ENCODE measurements around the gene PSG3. TPM values are rescaled to one million over a fixed set of nuclear protein-coding genes. Genes with fewer than 3 reads are reported as not detected.

PSG3 gene
- total RNA-seq, 1 donor from 2014 or later = not detected

Other genes with a start within 250 kb of the PSG3 start
- gene CEACAM1, start 212.0 kb downstream of the PSG3 start, total RNA-seq = 8.6 and 9.0 TPM in 2 replicates
- not detected in 2 replicates for gene CEACAM8, start 145.6 kb downstream of the PSG3 start, total RNA-seq
- not detected in 2 replicates for gene PSG8, start 25.2 kb upstream of the PSG3 start, total RNA-seq
- gene PSG1, start 139.2 kb upstream of the PSG3 start, total RNA-seq = not detected in 2 replicates
- gene PSG6, start 177.4 kb upstream of the PSG3 start, total RNA-seq = not detected in 2 replicates
- gene PSG7, start 196.7 kb upstream of the PSG3 start, total RNA-seq = not detected in 2 replicates

Data from activated CD4-positive, alpha-beta T cell treated with anti-CD3 and anti-CD28 coated beads, Interleukin-2, amount 10 ng/mL, durations not matched to agents 24 days and 14 days (primary cell).